HG02623 (cell line): ENCODE measurements around the gene USP4.
"Not testable (repeated sequence)": the region's sequence is repeated elsewhere in the genome, so short reads cannot be mapped to it uniquely, and the experiment has no call there.

Experiments
- ATAC-seq: cut with Tn5 transposase; IDR thresholded peaks from one replicate; pipeline ENCODE4 v1.9.1; 2021; ENCODE audit warnings: moderate library complexity; ENCODE audit not compliant: unreplicated experiment

The USP4 gene, protein sequence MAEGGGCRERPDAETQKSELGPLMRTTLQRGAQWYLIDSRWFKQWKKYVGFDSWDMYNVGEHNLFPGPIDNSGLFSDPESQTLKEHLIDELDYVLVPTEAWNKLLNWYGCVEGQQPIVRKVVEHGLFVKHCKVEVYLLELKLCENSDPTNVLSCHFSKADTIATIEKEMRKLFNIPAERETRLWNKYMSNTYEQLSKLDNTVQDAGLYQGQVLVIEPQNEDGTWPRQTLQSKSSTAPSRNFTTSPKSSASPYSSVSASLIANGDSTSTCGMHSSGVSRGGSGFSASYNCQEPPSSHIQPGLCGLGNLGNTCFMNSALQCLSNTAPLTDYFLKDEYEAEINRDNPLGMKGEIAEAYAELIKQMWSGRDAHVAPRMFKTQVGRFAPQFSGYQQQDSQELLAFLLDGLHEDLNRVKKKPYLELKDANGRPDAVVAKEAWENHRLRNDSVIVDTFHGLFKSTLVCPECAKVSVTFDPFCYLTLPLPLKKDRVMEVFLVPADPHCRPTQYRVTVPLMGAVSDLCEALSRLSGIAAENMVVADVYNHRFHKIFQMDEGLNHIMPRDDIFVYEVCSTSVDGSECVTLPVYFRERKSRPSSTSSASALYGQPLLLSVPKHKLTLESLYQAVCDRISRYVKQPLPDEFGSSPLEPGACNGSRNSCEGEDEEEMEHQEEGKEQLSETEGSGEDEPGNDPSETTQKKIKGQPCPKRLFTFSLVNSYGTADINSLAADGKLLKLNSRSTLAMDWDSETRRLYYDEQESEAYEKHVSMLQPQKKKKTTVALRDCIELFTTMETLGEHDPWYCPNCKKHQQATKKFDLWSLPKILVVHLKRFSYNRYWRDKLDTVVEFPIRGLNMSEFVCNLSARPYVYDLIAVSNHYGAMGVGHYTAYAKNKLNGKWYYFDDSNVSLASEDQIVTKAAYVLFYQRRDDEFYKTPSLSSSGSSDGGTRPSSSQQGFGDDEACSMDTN

GRCh38 chr3:49339941-49340800 lies at the start of gene USP4:
TSS of gene USP4 (minus strand) at chr3:49340053. CDS start at chr3:49340024, 29 bp downstream.
- ATAC-seq: peak; percentile 78

DNA sequence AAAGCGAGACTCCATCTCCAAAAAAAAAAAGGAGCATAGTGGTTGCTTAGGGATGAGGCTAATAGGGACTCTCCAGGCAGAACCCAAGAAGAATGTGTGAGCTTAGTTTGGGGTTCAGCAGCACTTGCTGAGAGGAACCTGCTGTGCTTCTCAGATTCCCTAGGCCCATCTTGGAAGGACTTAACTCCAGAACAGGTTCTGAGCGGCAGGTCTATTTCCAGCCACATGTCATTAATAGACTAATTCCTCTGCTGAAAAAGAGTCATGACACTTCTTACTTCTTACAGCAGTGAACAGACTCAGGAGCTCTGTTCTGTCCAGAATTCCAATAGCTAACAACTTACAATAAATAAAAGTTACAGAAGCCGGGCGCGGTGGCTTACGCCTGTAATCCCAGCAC lies 49.4 kb upstream of the USP4 start:
- no peak for ATAC-seq

DNA sequence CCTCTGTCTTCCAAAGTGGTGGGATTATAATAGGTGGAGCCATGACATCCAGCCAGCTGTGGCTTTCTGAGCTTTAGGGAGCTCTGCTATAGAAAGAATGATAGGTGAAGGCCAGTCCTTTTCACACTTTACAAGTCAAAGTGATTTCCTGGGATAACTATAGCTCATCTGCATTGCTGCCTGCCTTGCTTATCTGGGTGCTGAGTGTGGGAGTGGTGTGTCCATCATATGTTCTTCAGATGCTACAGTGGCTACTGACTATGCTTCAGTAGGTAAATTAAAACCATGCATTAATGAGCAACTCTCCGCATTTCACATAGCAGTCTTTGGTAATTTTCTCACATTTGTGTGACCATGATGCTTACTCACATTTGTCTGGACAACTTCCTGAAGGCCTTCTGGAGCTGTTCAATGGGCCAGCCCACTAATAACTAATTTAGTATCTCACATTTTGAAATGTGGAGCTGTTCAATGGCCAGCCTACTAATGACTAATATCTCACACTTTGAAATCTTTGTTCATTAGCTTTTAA lies 48.5 kb upstream of the USP4 start:
- ATAC-seq: no peak

DNA sequence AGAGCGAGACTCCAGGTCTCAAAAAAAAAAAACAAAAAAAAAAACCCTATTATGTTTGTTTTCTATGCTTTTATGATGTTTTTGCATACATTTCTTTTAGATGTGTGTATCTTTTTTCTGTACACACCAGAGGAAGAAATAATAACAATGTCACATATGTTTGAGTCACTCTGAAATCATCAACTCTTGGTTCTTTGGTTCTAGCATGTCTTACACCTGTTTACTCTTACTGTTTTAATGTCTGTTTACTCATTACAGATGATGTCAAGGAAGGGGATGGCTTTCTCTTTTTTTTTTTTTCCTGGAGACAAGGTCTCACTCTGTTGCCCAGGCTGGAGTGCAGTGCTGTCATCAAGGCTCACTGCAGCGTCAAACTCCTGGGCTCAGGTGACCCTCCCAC lies 47.9 kb upstream of the USP4 start:
- ATAC-seq: no peak

GRCh38 chr3:49386056-49386756 lies 46.4 kb upstream of the USP4 start:
- ATAC-seq: no peak

GRCh38 chr3:49385617-49386016 lies 45.8 kb upstream of the USP4 start:
- ATAC-seq: no peak

GRCh38 chr3:49383387-49383786 lies 43.5 kb upstream of the USP4 start:
- no peak for ATAC-seq

DNA sequence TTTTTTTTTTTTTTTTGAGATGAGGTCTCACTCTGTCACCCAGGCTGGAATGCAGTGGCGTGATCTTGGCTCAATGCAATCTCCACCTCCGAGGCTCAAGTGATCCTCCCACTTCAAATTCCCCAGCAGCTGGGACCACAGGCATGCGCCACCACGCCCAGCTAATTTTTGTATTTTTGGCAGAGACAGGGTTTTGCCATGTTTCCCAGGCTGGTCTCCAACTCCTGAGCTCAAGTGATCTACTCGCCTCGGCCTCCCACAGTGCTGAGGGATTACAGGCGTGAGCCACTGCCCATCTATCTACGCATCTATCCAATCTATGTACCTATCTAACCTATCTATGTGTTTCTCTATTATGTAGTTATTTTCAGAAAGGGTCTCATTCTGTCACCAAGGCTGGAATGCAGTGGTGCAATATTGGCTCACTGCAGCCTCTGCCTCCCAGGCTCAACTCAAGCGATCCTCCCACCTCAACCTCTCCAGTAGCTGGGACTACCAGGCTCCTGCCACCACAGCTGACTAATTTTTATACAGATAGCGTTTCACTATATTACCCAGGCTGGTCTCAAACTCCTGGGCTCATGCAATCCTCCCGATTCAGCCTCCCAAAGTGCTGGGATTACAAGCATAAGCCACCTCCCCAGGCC lies 38.5 kb upstream of the USP4 start:
- no peak for ATAC-seq

- ATAC-seq: no peak
Observed at GRCh38 chr3:49377483-49377882, 37.6 kb upstream of the USP4 start.

GRCh38 chr3:49371946-49372345 lies 32.1 kb upstream of the USP4 start:
- no peak for ATAC-seq

DNA sequence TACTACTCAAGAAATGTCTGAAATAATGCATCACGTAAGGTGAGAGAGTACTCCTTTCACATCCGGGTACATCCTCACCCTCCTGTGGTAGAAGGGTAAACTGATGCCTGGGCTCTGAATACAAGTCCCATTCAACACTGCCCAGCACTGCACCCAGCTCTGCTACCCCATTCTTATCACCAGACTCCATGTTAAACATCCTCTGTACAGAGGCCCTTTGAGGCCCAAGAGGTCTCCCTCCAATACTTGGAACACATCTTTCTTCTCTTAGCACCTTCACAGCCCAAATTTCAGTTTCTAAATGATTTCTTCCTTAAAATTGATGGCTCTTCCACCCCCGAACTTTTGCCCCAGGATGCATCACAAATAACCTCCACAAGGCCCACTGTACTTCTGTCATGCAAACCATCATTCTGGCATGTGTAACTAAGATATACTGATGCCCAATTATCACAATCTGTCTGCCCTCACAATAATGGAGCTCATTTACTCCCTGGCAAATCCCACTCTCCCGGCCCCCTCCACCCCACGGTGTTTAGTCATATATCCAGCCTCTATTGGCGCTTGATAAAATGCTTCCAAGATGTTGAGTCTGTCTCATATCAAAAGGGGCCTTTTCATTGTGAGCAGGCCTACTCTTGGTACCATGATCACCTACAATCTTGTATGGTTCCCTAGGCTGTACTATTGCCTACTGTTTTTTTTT lies 30.9 kb upstream of the USP4 start:
- ATAC-seq: no peak

GRCh38 chr3:49362561-49362960 lies 22.7 kb upstream of the USP4 start:
- no peak for ATAC-seq

- no peak for ATAC-seq
Observed at GRCh38 chr3:49359623-49360022, 19.8 kb upstream of the USP4 start.

DNA sequence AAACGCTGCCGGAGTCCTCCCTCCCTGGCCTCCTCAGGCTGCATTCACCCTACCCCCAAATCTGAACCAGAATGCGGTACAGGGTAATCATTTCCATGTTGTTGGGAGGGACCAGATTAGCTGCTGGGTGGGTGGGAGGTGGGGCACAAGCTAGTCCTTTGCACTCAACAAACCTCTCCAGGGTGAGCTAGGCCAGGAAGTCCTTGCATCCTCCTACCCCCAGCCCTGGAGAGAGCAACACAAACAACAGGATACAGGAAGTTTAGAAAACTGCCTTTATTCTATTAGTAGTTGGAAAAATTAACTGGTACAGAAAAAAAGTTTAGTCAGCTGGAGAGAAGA lies 19.0 kb upstream of the USP4 start:
- peak; percentile 4 for ATAC-seq

- peak; percentile 89 for ATAC-seq
Observed at GRCh38 chr3:49358217-49358883, 18.5 kb upstream of the USP4 start, which contains the start of gene GPX1. TSS of gene GPX1 (minus strand) at chr3:49358353. CDS start at chr3:49358278, 75 bp downstream.

DNA sequence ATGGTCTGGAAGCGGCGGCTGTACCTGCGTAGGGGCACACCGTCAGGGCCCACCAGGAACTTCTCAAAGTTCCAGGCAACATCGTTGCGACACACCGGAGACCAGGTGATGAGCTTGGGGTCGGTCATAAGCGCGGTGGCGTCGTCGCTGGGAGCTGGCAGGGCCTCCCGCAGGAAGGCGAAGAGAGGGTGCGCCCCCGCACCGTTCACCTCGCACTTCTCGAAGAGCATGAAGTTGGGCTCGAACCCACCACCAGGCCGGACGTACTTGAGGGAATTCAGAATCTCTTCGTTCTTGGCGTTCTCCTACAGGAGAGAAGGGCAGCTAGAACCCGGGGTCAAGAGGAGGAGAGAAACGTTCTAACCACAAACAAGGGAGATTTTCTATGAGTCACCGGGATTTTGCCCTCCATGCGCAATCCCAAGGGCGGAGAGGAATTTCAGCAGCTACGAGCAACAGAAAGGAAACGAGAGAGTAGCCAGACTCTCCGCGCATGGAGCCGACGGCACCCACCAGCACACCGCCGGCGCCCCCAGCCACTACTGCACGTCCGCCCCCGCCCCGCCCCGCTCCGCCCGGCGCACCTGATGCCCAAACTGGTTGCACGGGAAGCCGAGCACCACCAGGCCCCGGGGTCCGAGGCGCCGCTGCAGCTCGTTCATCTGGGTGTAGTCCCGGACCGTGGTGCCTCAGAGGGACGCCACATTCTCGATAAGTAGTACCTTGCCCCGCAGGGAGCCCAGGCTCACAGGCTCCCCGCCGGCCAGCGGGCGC lies 17.8 kb upstream of the USP4 start:
- ATAC-seq: not testable (repeated sequence)

- not testable (repeated sequence) for ATAC-seq
Observed at GRCh38 chr3:49357095-49357442, 17.2 kb upstream of the USP4 start.
